Endothelial cell of umbilical vein (primary cell): ENCODE data around the gene WAPL. TPM values are rescaled to one million over a fixed set of nuclear protein-coding genes. Genes with fewer than 3 reads are reported as not detected.

Experiments
- BruUV-seq: library from RNA; stranded (reverse); fragments of 400-500 nt; replicated peaks from 2 replicates; lab custom pipeline; 2021; lab: Mats Ljungman, UMichigan
- CTCF ChIA-PET: fragments of 300-600, 350-600 bp; sonication (Branson Sonifier 250); formaldehyde crosslinking; loops from one replicate; lab custom pipeline; 2021; ENCODE audit warnings: antibody characterized with exemption, inconsistent platforms; lab: Charles Lee
- POLR2A ChIA-PET: fragments of 300-600, 350-600 bp; sonication (Branson Sonifier 250); formaldehyde crosslinking; loops from one replicate; lab custom pipeline; 2021; ENCODE audit warnings: antibody characterized with exemption, inconsistent platforms; lab: Charles Lee
- DNase-seq: peaks from one replicate; pipeline ENCODE4 v3.0.0-alpha.2; 2011; ENCODE audit warnings: low read depth, low spot score
- FAIRE-seq: peaks from 2 replicates; lab custom pipeline; 2011; peaks lifted over from hg19 to GRCh38; lab: Jason Lieb, UNC
- H2AFZ ChIP-seq: 2 replicates; pipeline ENCODE4 v1.6.0; 2012; ENCODE audit warnings: low read depth, low read length, control low read depth, inconsistent platforms
- H3K27ac ChIP-seq: 2 replicates; pipeline ENCODE4 v1.5.1; 2011; ENCODE audit warnings: low read depth, mild to moderate bottlenecking, control low read depth, low read length, moderate library complexity; ENCODE audit not compliant: insufficient read depth
- H3K27me3 ChIP-seq, 2 experiments: 2 replicates each; pipeline versions ENCODE4 v1.6.0 to v1.6.1; 2011; ENCODE audit warnings: low read length in 2 of 2, mixed read lengths in 1 of 2; ENCODE audit not compliant: control insufficient read depth in 2 of 2, insufficient read depth in 2 of 2
- H3K36me3 ChIP-seq, 2 experiments: 2 replicates in 1 of 2; 3 replicates in 1 of 2; pipeline ENCODE4 v1.5.1; 2011; ENCODE audit warnings: low read length in 2 of 2, mild to moderate bottlenecking in 1 of 2, moderate library complexity in 1 of 2; ENCODE audit not compliant: control insufficient read depth in 2 of 2, insufficient read depth in 2 of 2; ENCODE audit errors: extremely low read depth in 1 of 2
- H3K4me1 ChIP-seq: 3 replicates; pipeline ENCODE4 v1.5.1; 2011; ENCODE audit warnings: mild to moderate bottlenecking, low read length; ENCODE audit not compliant: control insufficient read depth, insufficient read depth; ENCODE audit errors: extremely low read depth
- H3K4me2 ChIP-seq: 2 replicates; pipeline ENCODE4 v1.6.1; 2011; ENCODE audit warnings: low read length, control low read depth, mixed read lengths; ENCODE audit not compliant: insufficient read depth
- H3K4me3 ChIP-seq, 3 experiments: fragments of 200-600 bp in 1 of 3; sonication (generic), shearing (Covaris generic) in 1 of 3; replicated peaks in 1 of 3; 2 replicates each; pipeline ENCODE4 v1.5.1; 2011 to 2016; ENCODE audit warnings: control low read depth in 3 of 3, low read length in 3 of 3, mild to moderate bottlenecking in 2 of 3, inconsistent platforms in 1 of 3, low read depth in 1 of 3, moderate library complexity in 1 of 3; ENCODE audit not compliant: insufficient read depth in 1 of 3
- H3K79me2 ChIP-seq: 2 replicates; pipeline ENCODE4 v1.6.0; 2012; ENCODE audit warnings: low read length, inconsistent platforms; ENCODE audit not compliant: control insufficient read depth, insufficient read depth
- H3K9ac ChIP-seq: replicated peaks from 2 replicates; pipeline ENCODE3; 2011; ENCODE audit warnings: low read length, control low read depth; ENCODE audit not compliant: insufficient read depth; ENCODE audit errors: extremely low read depth
- H3K9me1 ChIP-seq: replicated peaks from 3 replicates; pipeline ENCODE4 v1.6.0; 2011; ENCODE audit warnings: mild to moderate bottlenecking, low read length; ENCODE audit not compliant: control insufficient read depth, insufficient read depth; ENCODE audit errors: extremely low read depth
- H3K9me3 ChIP-seq: replicated peaks from 2 replicates; pipeline ENCODE4 v1.5.1; 2012; ENCODE audit warnings: low read length, inconsistent platforms; ENCODE audit not compliant: control insufficient read depth, insufficient read depth
- H4K20me1 ChIP-seq: replicated peaks from 2 replicates; pipeline ENCODE3; 2011; ENCODE audit warnings: mild to moderate bottlenecking, low read length; ENCODE audit not compliant: control insufficient read depth, insufficient read depth; ENCODE audit errors: extremely low read depth
- CTCF ChIP-seq, 2 donors: IDR thresholded peaks; 1 replicate in 1 of 2; 2 replicates in 1 of 2; pipeline ENCODE4 v1.5.1; 2011; ENCODE audit warnings: low read length in 2 of 2, mild to moderate bottlenecking in 2 of 2, moderate library complexity in 2 of 2, control low read depth in 1 of 2, inconsistent platforms in 1 of 2, low read depth in 1 of 2; ENCODE audit not compliant: insufficient read depth in 1 of 2; ENCODE audit errors: extremely low read depth in 1 of 2
- EZH2 ChIP-seq: IDR thresholded peaks from 2 replicates; pipeline ENCODE4 v1.6.1; 2012; ENCODE audit warnings: borderline replicate concordance, low read depth, mild to moderate bottlenecking, moderate library complexity, low read length, inconsistent platforms; ENCODE audit not compliant: severe bottlenecking
- FOS ChIP-seq: IDR thresholded peaks from 2 replicates; pipeline ENCODE4 v1.6.1; 2011; ENCODE audit warnings: mild to moderate bottlenecking, low read length, moderate library complexity, borderline replicate concordance; ENCODE audit not compliant: insufficient read depth
- GATA2 ChIP-seq: IDR thresholded peaks from 2 replicates; pipeline ENCODE4 v1.7.0; 2011; ENCODE audit warnings: low read depth, mild to moderate bottlenecking, moderate library complexity, mixed read lengths, low read length; ENCODE audit not compliant: insufficient read length, insufficient read depth
- JUN ChIP-seq: IDR thresholded peaks from 2 replicates; pipeline ENCODE4 v1.6.1; 2011; ENCODE audit warnings: borderline replicate concordance, low read depth; ENCODE audit not compliant: insufficient read length, insufficient read depth
- MAX ChIP-seq: IDR thresholded peaks from 2 replicates; pipeline ENCODE4 v1.6.1; 2011; ENCODE audit not compliant: insufficient read depth, insufficient read length
- POLR2AphosphoS5 ChIP-seq: IDR thresholded peaks from 2 replicates; pipeline ENCODE4 v1.6.1; 2012; ENCODE audit warnings: low read depth, mild to moderate bottlenecking, control low read depth, low read length, moderate library complexity; ENCODE audit not compliant: insufficient read depth
- dilution Hi-C: fragments of 300-500 bp; cut with MboI; formaldehyde crosslinking; loops from one replicate; pipeline ENCODE4 v1.15.0; 2019; ENCODE audit warnings: low sequenced_read_pairs; ENCODE audit not compliant: extremely low pct_ligation_motif_present
- intact Hi-C: fragments of 100-400 bp; cut with micrococcal nuclease; formaldehyde crosslinking; loops from one replicate; pipeline ENCODE4 v1.10.0; 2022
- polyA plus RNA-seq, 4 experiments: library from polyadenylated mRNA; depleted of rRNA in 3 of 4; stranded (reverse) in 3 of 4; unstranded in 1 of 4; fragments of >200 nt; gene quantifications; 2 replicates each; pipeline versions ENCODE4 v1.2.1 to v1.2.3, GENCODE V29; 2011 to 2012; ENCODE audit warnings: missing spikeins in 1 of 4
- total RNA-seq: library from RNA; stranded (reverse); gene quantifications from 2 replicates; pipeline ENCODE4 v1.2.3, GENCODE V29; 2021

Gene WAPL
- total and polyA plus RNA-seq, 2 donors (not counting 3 experiments of a cell fraction or from before 2014, with no cell fraction given): 9.2 to 35.1 TPM

- Histone ChIP-seq H3K27me3 (no peaks in the 10 kb centered on the region), H3K4me2 (no peak overlapping the region), H3K9me1 (no peaks in the 10 kb centered on the region), H3K9ac (no peak overlapping the region), H3K9me3 (no peaks in the 10 kb centered on the region), H3K4me3 (no peak overlapping the region), H3K79me2 (peaks cover 94% of the 10 kb centered on the region), H3K27ac (no peak overlapping the region), H3K4me1 (no peaks in the 10 kb centered on the region), H3K36me3 (peaks cover 13 to 14% of the 10 kb centered on the region in 2 experiments), H2AFZ (no peak overlapping the region), H4K20me1 (no peaks in the 10 kb centered on the region)
- dilution Hi-C loops (no loop called here), intact Hi-C loops (no loop called here)
- FAIRE-seq (no peak), DNase-seq (no peak)
- no TSS peak for BruUV-seq
- ChIA-PET POLR2A (no interaction called here), CTCF (interaction anchor here (1.3 kb wide), 1 partner anchor 11 kb away, joined by 3 read pairs; no protein-coding TSS in a partner anchor)
- TF ChIP-seq MAX (no peak), GATA2 (no peak), FOS (no peak), EZH2 (no peak), POLR2AphosphoS5 (no peak), CTCF (IDR thresholded peaks at IDR 0.05; ENCODE audit: extremely low read depth in 1 of 2, insufficient read depth in 1 of 2, low read depth in 1 of 2, low read length in 2 of 2) (no peak), JUN (no peak)
Observed at GRCh38 chr10:86500846-86501245, 20.7 kb downstream of the WAPL start.
